ENCODE measurements around the gene CCDC15.
A peak's percentile ranks its signal among the peaks of the same experiment; 100 is the strongest.

Gene CCDC15

GRCh38 chr11:125069008-125069407 lies 115.0 kb downstream of the CCDC15 start:
- no peak for DNase-seq (ENCODE audit: low read depth)
- no peak overlapping the region for H3K4me3 ChIP-seq (ENCODE audit: low read length)
- TF ChIP-seq CTCF (conservative IDR thresholded peaks at IDR 0.05; ENCODE audit: low read length): no peak

- no peak for TF ChIP-seq CTCF (conservative IDR thresholded peaks at IDR 0.05; ENCODE audit: low read length)
- peak; percentile 66 for DNase-seq (ENCODE audit: low read depth)
- H3K4me3 ChIP-seq (ENCODE audit: low read length): no peak overlapping the region
Observed at GRCh38 chr11:125069796-125070195, 115.8 kb downstream of the CCDC15 start.

GRCh38 chr11:125070699-125071254 lies 116.8 kb downstream of the CCDC15 start:
- DNase-seq (ENCODE audit: low read depth): peak; percentile 64
- H3K4me3 ChIP-seq (ENCODE audit: low read length): no peak overlapping the region
- no peak for TF ChIP-seq CTCF (conservative IDR thresholded peaks at IDR 0.05; ENCODE audit: low read length)

GRCh38 chr11:125071435-125071834 lies 117.4 kb downstream of the CCDC15 start:
- TF ChIP-seq CTCF (conservative IDR thresholded peaks at IDR 0.05; ENCODE audit: low read length): no peak
- DNase-seq (ENCODE audit: low read depth): no peak
- no peak overlapping the region for H3K4me3 ChIP-seq (ENCODE audit: low read length)

GRCh38 chr11:125071846-125072217 lies 117.8 kb downstream of the CCDC15 start:
- no peak overlapping the region for H3K4me3 ChIP-seq (ENCODE audit: low read length)
- DNase-seq (ENCODE audit: low read depth): no peak
- TF ChIP-seq CTCF (conservative IDR thresholded peaks at IDR 0.05; ENCODE audit: low read length): no peak

GRCh38 chr11:125072218-125072960 lies 118.4 kb downstream of the CCDC15 start:
- DNase-seq (ENCODE audit: low read depth): no peak
- no peak for TF ChIP-seq CTCF (conservative IDR thresholded peaks at IDR 0.05; ENCODE audit: low read length)
- H3K4me3 ChIP-seq (ENCODE audit: low read length): no peak overlapping the region

GRCh38 chr11:125072961-125073590 lies 119.1 kb downstream of the CCDC15 start:
- no peak for DNase-seq (ENCODE audit: low read depth)
- no peak for TF ChIP-seq CTCF (conservative IDR thresholded peaks at IDR 0.05; ENCODE audit: low read length)
- H3K4me3 ChIP-seq (ENCODE audit: low read length): no peak overlapping the region

All from AG10803 (cell line).